Mucosa of descending colon (tissue), 3 donors: ENCODE results near the gene POLRMT. TPM values are rescaled to one million over a fixed set of nuclear protein-coding genes. Genes with fewer than 3 reads are reported as not detected.

Experiments used
- ATAC-seq: fragments of 200-7000 bp; cut with Tn5 transposase; one replicate; pipeline ENCODE4 v1.9.1; 2020; ENCODE audit warnings: mild to moderate bottlenecking, moderate library complexity
- DNase-seq, 3 donors: peaks; one replicate each; pipeline ENCODE4 v3.0.0-alpha.2; 2020
- H3K36me3 ChIP-seq: fragments of 200-600 bp; one replicate; pipeline ENCODE4 v1.8.0; 2021; ENCODE audit warnings: low read depth, mild to moderate bottlenecking
- H3K4me1 ChIP-seq: fragments of 200-600 bp; one replicate; pipeline ENCODE4 v1.8.0; 2021; ENCODE audit warnings: low read depth, mild to moderate bottlenecking
- H3K4me3 ChIP-seq: fragments of 200-600 bp; one replicate; pipeline ENCODE4 v1.8.0; 2021; ENCODE audit warnings: mild to moderate bottlenecking
- H3K9me3 ChIP-seq: fragments of 200-600 bp; one replicate; pipeline ENCODE4 v1.8.0; 2021; ENCODE audit warnings: mild to moderate bottlenecking
- CTCF ChIP-seq: fragments of 200-600 bp; IDR thresholded peaks from one replicate; pipeline ENCODE4 v1.8.0; 2022; ENCODE audit warnings: antibody characterized with exemption, mild to moderate bottlenecking
- intact Hi-C, 2 donors: fragments of 100-400 bp; cut with DNase I in 1 of 2; cut with micrococcal nuclease in 1 of 2; formaldehyde crosslinking; loops; one replicate each; pipeline versions ENCODE4 v1.11.0 to v1.11.1; 2022; cut with DNase I, micrococcal nuclease
- total RNA-seq, 3 donors: library from RNA; stranded (reverse); fragmentation: NEBNext Ultra II Directional in 2 of 3; extraction: Animal tissue kit (Norgen Biotek cat#: 25700) in 2 of 3; gene quantifications; one replicate each; pipeline versions ENCODE4 v1.2.1 to v1.2.4, GENCODE V29; 2021 to 2023
- donor health status: DM: no; HTN: no; CAD: no; lungs with moderate emphysema.
- donor health status: DM: no; HTN: no; CAD: no.
- donor health status: DM: no; HTN: yes; CAD: no.

POLRMT gene
- total RNA-seq, 3 donors from 2014 or later = 48.3 to 61.1 (median 51.1) TPM

DNA sequence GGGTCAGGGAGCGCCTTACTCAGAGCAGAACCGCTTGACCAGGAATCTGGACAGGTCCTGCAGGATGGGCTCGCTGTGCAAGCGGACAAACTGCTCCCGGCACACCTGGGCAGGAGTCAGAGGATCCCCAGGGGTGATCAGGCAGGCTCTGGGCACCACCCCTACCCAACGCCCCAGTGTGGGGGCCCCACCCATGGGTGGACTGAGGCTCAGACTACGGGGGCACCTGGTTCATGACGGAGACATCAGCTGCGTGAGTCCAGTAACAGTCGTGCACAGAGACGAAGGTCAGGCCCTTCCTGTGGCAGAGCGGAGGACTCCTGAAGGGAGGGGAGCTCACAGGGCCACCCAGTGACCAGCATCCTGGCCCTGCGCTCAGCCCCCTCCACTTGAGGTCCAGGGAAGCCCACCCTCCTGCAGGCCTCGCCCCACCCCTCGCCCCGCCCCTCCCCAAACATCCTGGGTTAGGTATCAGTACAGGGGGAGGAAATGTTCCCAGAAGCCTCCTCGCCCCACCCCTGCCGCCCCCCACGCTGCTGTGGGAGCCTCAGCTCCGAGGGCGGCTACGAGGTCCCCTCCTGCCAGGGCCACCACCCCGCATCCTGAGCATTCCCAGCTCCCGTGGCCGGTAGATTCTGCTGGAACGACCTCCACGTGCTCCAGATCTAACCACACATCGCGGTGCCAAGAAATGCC is 15.6 kb downstream of the POLRMT start:
- no peak for DNase-seq
- H3K4me1 ChIP-seq = no peaks in the 10 kb centered on the region
- intact Hi-C loops = no loop called here
- no peak for ATAC-seq
- H3K4me3 ChIP-seq = no peak overlapping the region
- no peak for TF ChIP-seq CTCF
- peaks cover 10% of the 10 kb centered on the region for H3K36me3 ChIP-seq
- no peaks in the 10 kb centered on the region for H3K9me3 ChIP-seq

DNA sequence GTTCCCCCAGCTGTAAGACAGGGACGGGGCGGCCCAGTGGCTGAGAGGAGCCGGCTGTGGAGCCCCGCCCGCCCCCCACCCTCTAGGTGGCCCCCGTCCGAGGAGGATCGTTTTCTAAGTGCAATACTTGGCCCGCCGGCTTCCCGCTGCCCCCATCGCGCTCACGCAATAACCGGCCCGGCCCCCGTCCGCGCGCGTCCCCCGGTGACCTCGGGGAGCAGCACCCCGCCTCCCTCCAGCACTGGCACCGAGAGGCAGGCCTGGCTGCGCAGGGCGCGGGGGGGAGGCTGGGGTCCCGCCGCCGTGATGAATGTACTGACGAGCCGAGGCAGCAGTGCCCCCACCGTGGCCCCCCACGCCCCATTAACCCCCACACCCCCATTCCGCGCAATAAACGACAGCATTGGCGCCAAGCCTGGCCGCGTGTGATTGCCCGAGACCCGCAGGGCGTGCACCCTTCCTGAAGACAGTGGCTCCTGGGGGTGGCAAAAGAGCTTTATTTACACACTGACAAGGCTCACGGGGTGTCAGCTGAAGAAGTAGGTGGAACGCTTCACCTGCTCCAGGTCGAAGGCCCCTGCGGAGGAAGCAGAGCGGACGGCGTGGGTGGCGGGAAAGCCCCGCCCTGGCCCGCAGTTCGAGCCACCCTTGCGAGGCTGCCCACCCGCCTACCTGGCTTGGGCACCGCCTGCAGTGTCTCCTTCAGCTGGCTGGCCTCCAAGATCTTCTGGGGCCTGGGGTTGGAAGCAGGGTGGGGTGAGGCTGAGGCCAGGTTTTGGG is 16.4 kb downstream of the POLRMT start:
- H3K36me3 ChIP-seq = peaks cover 10% of the 10 kb centered on the region
- no peak for DNase-seq
- no peak overlapping the region for H3K4me3 ChIP-seq
- intact Hi-C loops = no loop called here
- no peaks in the 10 kb centered on the region for H3K4me1 ChIP-seq
- TF ChIP-seq CTCF = no peak
- ATAC-seq = peak; percentile 5
- no peaks in the 10 kb centered on the region for H3K9me3 ChIP-seq

DNA sequence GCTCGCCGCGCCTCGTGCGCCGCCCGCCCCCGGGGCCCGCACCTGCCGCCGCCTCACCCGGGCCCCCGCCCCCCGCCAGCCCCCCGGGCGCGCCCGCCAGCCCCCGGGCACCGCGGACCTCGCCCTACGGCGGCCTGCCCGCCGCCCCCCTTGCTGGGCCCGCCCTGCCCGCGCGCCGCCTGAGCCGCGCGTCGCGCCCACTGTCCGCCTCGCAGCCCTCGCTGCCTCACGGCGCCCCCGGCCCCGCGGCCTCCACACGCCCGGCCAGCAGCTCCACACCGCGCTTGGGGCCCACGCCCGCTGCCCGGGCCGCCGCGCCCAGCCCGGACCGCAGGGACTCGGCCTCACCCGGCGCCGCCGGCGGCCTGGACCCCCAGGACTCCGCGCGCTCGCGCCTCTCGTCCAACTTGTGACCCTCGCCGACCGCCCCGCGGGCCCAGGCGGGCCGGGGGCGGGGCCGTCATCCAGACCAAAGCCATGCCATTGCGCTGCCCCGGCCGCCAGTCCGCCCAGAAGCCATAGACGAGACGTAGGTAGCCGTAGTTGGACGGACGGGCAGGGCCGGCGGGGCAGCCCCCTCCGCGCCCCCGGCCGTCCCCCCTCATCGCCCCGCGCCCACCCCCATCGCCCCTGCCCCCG is 17.2 kb downstream of the POLRMT start:
- no peak overlapping the region for H3K4me3 ChIP-seq
- DNase-seq (no peak), ATAC-seq (peak; percentile 8)
- no peak for TF ChIP-seq CTCF
- intact Hi-C loops = no loop called here
- peaks cover 10% of the 10 kb centered on the region for H3K36me3 ChIP-seq
- no peaks in the 10 kb centered on the region for H3K9me3 ChIP-seq
- H3K4me1 ChIP-seq = no peaks in the 10 kb centered on the region

DNA sequence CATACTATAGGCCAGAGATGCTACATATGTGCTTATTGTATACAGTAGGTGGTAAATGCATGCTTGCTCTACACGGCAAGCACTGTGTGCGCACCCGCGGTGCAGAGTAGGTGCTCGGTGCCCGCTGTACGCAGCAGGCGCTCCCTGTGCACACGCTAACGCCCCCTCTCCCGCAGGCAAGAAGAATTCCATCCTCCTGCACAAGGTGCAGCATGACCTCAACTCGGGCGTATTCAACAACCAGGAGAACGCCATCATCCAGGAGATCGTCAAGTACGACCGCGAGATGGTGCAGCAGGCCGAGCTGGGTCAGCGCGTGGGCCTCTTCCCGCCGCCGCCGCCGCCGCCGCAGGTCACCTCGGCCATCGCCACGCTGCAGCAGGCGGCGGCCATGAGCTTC is 17.7 kb downstream of the POLRMT start:
- H3K4me1 ChIP-seq = peaks cover under 1% of the 10 kb centered on the region
- H3K4me3 ChIP-seq = no peak overlapping the region
- DNase-seq (no peak), ATAC-seq (peak; percentile 45)
- intact Hi-C loops = no loop called here
- TF ChIP-seq CTCF = no peak
- H3K36me3 ChIP-seq = peaks cover 10% of the 10 kb centered on the region
- H3K9me3 ChIP-seq = no peaks in the 10 kb centered on the region

GRCh38 chr19:613732-614567 is 19.4 kb downstream of the POLRMT start:
- intact Hi-C loops = no loop called here
- ATAC-seq (no peak), DNase-seq (no peak)
- Histone ChIP-seq H3K9me3 (no peaks in the 10 kb centered on the region), H3K36me3 (peaks cover under 1% of the 10 kb centered on the region), H3K4me1 (peaks cover 10% of the 10 kb centered on the region), H3K4me3 (no peak overlapping the region)
- no peak for TF ChIP-seq CTCF
